GM12872 (cell line): ENCODE results near the gene SSBP4.

Source experiments
- CTCF ChIP-seq: IDR thresholded peaks from 3 replicates; pipeline ENCODE4 v1.5.1; 2011; ENCODE audit warnings: low read depth, mild to moderate bottlenecking, low read length, moderate library complexity; ENCODE audit not compliant: insufficient read depth

Gene SSBP4

GRCh38 chr19:18421371-18421959, 2.3 kb downstream of the SSBP4 start:
- no peak for TF ChIP-seq CTCF

GRCh38 chr19:18422530-18423191, 3.5 kb downstream of the SSBP4 start:
- 0 out of 3 replicates have a peak, but pooled peaks have one; percentile 2 for TF ChIP-seq CTCF

GRCh38 chr19:18423258-18424020, 4.2 kb downstream of the SSBP4 start:
- no peak for TF ChIP-seq CTCF

- TF ChIP-seq CTCF, result no peak
Measured at GRCh38 chr19:18424122-18424889, 5.1 kb downstream of the SSBP4 start.

- TF ChIP-seq CTCF, result no peak
Measured at GRCh38 chr19:18424890-18425514, 5.8 kb downstream of the SSBP4 start.

- no peak for TF ChIP-seq CTCF
Measured at GRCh38 chr19:18425515-18426415, 6.6 kb downstream of the SSBP4 start.
